Adrenal gland (tissue), 5 donors: Measurements from ENCODE around the gene TJP3.

Source experiments
- POLR2A ChIP-seq, 2 donors: fragments of 450-650 bp; IDR thresholded peaks; one replicate each; pipeline ENCODE4 v1.6.1; 2017; ENCODE audit warnings: antibody characterized with exemption in 2 of 2, mild to moderate bottlenecking in 2 of 2, moderate library complexity in 1 of 2
- TF ChIP-seq, protein P1 (sequence below), 6 experiments: fragments of 450-650 bp in 4 of 6; fragments of 200-600 bp in 2 of 6; sonication (generic) in 1 of 6; IDR thresholded peaks; 1 replicate in 5 of 6; 2 replicates in 1 of 6; pipeline versions ENCODE4 v1.5.1 to v1.8.0; 2016 to 2021; ENCODE audit warnings: antibody characterized with exemption in 6 of 6, mild to moderate bottlenecking in 2 of 6, moderate library complexity in 1 of 6
- donor health status: DM: no; HTN: no; CAD: no.

DNA sequence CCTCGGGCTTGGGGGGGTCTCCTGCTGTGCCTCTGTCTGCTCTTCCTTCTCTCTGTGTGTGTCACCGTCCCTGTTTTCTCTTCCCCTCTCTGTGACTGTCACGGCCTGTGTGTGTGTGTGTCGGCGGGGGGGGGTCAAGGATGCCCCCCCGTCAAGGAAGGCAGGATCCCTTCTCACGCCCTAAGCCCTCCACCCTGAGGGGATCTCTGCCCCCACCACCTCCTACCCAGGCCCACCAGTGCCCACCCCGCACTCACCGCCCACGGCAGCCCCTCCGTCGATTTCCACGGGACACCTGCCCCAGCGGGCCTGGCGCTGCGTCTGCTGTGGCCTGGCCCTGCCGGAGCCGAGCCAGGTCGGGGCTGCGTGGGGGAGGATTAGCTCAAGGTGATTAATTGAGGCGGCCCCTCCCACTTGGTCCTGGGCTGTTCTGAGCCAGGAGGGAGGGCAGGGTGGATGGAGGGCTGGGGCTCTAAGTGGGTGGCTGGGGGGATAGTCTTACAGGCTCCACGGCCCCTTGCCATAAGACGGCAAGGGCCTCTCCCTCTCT, 63.8 kb downstream of the TJP3 start, which contains the start of gene RAX2:
- TF ChIP-seq POLR2A (IDR thresholded peaks at IDR 0.05): no peak
- TF ChIP-seq, protein P1, sequence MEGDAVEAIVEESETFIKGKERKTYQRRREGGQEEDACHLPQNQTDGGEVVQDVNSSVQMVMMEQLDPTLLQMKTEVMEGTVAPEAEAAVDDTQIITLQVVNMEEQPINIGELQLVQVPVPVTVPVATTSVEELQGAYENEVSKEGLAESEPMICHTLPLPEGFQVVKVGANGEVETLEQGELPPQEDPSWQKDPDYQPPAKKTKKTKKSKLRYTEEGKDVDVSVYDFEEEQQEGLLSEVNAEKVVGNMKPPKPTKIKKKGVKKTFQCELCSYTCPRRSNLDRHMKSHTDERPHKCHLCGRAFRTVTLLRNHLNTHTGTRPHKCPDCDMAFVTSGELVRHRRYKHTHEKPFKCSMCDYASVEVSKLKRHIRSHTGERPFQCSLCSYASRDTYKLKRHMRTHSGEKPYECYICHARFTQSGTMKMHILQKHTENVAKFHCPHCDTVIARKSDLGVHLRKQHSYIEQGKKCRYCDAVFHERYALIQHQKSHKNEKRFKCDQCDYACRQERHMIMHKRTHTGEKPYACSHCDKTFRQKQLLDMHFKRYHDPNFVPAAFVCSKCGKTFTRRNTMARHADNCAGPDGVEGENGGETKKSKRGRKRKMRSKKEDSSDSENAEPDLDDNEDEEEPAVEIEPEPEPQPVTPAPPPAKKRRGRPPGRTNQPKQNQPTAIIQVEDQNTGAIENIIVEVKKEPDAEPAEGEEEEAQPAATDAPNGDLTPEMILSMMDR (IDR thresholded peaks at IDR 0.05): no peak
